Measurements from ENCODE around the gene ITGA2.

Gene ITGA2

DNA sequence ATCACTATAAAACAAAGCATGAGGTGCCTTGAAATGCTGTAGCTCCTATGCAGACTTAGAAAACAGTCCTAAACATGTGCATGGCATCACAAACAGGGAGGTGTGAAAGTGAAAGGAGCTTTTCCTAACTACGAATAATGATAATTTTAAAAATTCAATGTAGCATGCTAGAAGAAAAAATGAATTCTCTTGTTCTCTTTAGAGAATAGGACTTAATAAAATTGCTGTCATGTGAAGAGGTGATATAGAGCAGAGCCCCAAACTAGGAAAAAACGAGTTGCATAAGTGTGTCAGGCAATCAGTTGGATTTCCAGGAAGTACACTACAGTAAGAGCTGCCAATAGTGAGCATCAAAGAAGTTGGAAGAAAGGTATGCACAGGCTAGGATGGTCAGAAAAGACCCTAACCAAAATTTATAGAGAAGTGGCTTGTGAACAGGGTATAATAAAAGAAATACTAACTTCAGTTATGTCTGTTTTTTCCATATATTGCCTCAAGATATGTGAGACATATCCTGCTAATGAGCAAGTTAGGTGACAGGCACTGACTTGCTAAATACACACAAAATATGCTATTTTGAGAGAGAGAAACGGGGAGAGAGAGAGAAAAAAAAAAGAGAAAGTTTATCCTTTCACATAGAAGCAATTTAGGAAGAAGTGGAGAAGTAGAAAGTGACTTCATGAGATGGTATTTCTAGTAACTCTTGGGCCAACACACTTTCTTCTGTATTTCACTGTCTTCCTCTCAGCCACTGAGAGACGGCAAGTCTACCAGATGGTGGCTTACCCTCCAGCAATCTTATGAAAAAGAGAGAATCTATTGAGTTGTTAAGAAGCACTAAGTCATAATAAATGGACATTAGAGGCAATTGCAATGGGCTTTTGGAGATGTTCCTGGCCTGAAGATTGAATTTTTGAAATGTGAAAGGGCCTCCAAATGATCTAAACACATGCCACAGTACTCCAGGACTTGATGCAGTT lies 18.0 kb downstream of the ITGA2 start:
- no peak overlapping the region for H3K4me3 ChIP-seq (ENCODE audit: low read depth, low read length)

DNA sequence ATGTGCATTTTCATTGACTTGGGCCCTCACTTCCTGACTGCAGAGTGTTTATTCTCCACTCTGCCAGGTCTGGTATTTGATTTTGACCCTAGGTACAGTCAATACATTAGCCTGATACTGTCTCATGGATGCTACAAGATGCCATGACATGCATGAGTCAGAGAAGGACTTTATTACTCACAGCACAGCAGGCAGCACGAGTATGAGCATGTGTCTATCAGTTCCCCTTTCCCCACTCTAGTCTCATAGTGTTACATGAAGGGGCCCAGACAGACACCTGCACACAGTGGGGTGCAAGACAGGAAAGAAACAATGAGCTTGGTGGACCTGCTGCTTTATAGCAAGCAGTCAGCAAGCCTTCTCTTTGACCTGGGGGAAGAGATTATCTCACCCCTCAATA lies 19.6 kb downstream of the ITGA2 start:
- no peaks in the 10 kb centered on the region for H3K36me3 ChIP-seq (ENCODE audit: control insufficient read depth, insufficient read depth, low read length)
- H3K27me3 ChIP-seq (ENCODE audit: control insufficient read depth, insufficient read depth, low read length): no peaks in the 10 kb centered on the region
- no peak overlapping the region for H3K4me3 ChIP-seq (ENCODE audit: low read depth, low read length)
- H3K9ac ChIP-seq (ENCODE audit: low read depth, low read length): no peak overlapping the region
- no peaks in the 10 kb centered on the region for H3K4me1 ChIP-seq (ENCODE audit: control insufficient read depth, insufficient read depth, low read length)
- H3K9me3 ChIP-seq (ENCODE audit: control insufficient read depth, insufficient read depth, low read length): no peaks in the 10 kb centered on the region

More for the DNA sequence above, 18.0 kb downstream of the ITGA2 start:
- Histone ChIP-seq H3K4me1 (ENCODE audit: control insufficient read depth, insufficient read depth, low read length) (no peaks in the 10 kb centered on the region), H3K9ac (ENCODE audit: low read depth, low read length) (no peak overlapping the region), H3K27me3 (ENCODE audit: control insufficient read depth, insufficient read depth, low read length) (no peaks in the 10 kb centered on the region), H3K9me3 (ENCODE audit: control insufficient read depth, insufficient read depth, low read length) (no peaks in the 10 kb centered on the region), H3K36me3 (ENCODE audit: control insufficient read depth, insufficient read depth, low read length) (no peaks in the 10 kb centered on the region)

DNA sequence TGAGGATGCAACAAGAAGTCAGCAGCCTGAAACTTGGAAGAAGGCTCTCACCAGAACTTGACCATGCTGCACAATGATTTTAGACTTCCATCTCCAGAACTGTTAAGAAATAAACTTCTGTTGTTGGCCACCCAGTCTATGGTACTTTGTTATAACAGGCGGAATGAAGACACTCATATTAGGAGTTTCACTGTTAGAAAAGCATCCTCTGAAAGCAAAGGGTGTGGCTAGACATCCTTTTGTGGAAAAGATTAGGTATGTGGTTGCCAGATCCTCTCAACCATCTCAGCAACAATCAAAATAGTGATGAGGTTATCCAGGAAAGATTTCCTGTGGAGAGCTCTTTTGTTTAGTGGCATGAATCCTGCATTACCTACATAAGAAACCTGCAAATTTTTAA lies 20.7 kb downstream of the ITGA2 start:
- Histone ChIP-seq H3K4me1 (ENCODE audit: control insufficient read depth, insufficient read depth, low read length) (no peaks in the 10 kb centered on the region), H3K36me3 (ENCODE audit: control insufficient read depth, insufficient read depth, low read length) (no peaks in the 10 kb centered on the region), H3K27me3 (ENCODE audit: control insufficient read depth, insufficient read depth, low read length) (no peaks in the 10 kb centered on the region), H3K4me3 (ENCODE audit: low read depth, low read length) (no peak overlapping the region), H3K9ac (ENCODE audit: low read depth, low read length) (no peak overlapping the region), H3K9me3 (ENCODE audit: control insufficient read depth, insufficient read depth, low read length) (no peaks in the 10 kb centered on the region)

DNA sequence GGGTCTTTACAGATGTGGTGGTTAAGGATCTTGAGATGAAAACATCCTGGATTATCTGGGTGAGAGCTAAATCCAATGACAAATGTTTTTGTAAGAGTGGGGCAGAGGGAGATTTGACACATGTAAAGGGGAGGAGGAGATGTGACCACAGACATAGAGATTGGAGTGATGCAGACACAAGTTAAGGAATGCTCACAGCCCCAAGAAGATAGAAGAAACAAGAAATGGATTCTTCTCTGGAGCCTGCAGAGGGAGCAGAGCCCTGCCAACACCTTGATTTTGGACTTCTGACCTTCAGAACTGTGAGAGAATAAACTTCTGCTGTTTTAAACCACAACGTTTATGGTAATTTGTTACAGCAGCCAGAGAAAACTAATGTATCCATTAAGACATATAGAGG lies 21.7 kb downstream of the ITGA2 start:
- Histone ChIP-seq H3K36me3 (ENCODE audit: control insufficient read depth, insufficient read depth, low read length) (no peaks in the 10 kb centered on the region), H3K9me3 (ENCODE audit: control insufficient read depth, insufficient read depth, low read length) (no peaks in the 10 kb centered on the region), H3K4me3 (ENCODE audit: low read depth, low read length) (no peak overlapping the region), H3K9ac (ENCODE audit: low read depth, low read length) (no peak overlapping the region), H3K27me3 (ENCODE audit: control insufficient read depth, insufficient read depth, low read length) (no peaks in the 10 kb centered on the region), H3K4me1 (ENCODE audit: control insufficient read depth, insufficient read depth, low read length) (no peaks in the 10 kb centered on the region)

DNA sequence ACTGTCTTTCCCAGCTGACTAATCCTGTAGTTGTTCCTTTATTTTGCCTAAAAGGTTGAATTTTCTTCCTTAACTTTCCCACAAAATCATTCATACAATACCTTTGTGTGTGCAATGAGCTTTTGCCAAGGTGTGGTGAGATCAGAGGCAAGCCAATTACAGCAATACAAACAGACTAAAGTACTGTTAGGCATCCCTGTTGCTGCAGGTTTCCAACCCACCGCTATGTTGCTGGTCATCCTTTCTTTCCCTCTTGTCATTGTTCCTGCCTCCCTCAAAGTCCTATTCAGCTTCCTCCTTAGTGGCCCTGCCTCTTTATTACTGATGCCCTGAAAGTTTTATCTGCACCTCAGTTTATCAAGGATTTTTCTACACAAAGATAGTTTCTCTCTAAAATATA lies 22.1 kb downstream of the ITGA2 start:
- H3K9ac ChIP-seq (ENCODE audit: low read depth, low read length): no peak overlapping the region
- no peaks in the 10 kb centered on the region for H3K36me3 ChIP-seq (ENCODE audit: control insufficient read depth, insufficient read depth, low read length)
- H3K4me1 ChIP-seq (ENCODE audit: control insufficient read depth, insufficient read depth, low read length): no peaks in the 10 kb centered on the region
- H3K4me3 ChIP-seq (ENCODE audit: low read depth, low read length): no peak overlapping the region
- H3K9me3 ChIP-seq (ENCODE audit: control insufficient read depth, insufficient read depth, low read length): no peaks in the 10 kb centered on the region
- no peaks in the 10 kb centered on the region for H3K27me3 ChIP-seq (ENCODE audit: control insufficient read depth, insufficient read depth, low read length)

DNA sequence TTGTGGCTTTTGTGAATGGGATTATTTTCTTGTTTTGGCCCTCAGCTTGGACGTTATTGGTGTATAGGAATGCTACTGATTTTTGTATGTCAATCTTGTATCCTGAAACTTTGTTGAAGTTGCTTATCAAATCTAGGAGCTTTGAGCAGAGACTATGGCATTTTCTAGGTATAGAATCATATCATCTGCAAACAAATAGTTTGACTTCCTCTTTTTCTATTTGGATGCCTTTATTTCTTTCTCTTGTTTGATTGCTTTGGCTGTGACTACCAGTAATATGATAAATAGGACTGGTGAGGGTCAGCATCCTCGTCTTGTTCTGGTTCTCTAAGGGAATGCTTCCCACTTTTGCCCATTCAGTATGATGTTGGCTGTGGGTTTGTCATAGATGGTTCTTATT lies 24.7 kb downstream of the ITGA2 start:
- H3K9me3 ChIP-seq (ENCODE audit: control insufficient read depth, insufficient read depth, low read length): no peaks in the 10 kb centered on the region
- no peaks in the 10 kb centered on the region for H3K36me3 ChIP-seq (ENCODE audit: control insufficient read depth, insufficient read depth, low read length)
- H3K9ac ChIP-seq (ENCODE audit: low read depth, low read length): no peak overlapping the region
- no peaks in the 10 kb centered on the region for H3K27me3 ChIP-seq (ENCODE audit: control insufficient read depth, insufficient read depth, low read length)
- no peaks in the 10 kb centered on the region for H3K4me1 ChIP-seq (ENCODE audit: control insufficient read depth, insufficient read depth, low read length)
- no peak overlapping the region for H3K4me3 ChIP-seq (ENCODE audit: low read depth, low read length)

DNA sequence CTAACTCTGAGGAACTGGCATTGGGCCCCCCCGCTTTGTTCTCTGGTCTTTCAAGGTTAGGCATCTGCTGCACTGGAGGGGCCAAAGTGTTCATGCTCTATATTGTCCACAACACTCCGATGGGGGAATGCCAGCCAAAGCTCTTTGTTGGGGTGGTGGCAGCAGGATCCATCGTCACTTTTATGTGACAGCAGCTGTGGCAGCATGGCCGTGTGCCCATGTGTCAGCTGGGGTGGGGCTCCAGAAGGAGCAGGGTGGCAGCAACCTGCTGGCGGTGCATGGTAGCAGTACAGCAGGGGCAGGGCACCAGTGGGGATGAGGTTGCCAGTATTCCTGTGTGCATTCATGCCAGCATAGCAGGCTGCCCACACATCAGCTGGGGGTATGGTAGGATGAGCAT lies 28.2 kb downstream of the ITGA2 start:
- no peaks in the 10 kb centered on the region for H3K27me3 ChIP-seq (ENCODE audit: control insufficient read depth, insufficient read depth, low read length)
- no peaks in the 10 kb centered on the region for H3K4me1 ChIP-seq (ENCODE audit: control insufficient read depth, insufficient read depth, low read length)

DNA sequence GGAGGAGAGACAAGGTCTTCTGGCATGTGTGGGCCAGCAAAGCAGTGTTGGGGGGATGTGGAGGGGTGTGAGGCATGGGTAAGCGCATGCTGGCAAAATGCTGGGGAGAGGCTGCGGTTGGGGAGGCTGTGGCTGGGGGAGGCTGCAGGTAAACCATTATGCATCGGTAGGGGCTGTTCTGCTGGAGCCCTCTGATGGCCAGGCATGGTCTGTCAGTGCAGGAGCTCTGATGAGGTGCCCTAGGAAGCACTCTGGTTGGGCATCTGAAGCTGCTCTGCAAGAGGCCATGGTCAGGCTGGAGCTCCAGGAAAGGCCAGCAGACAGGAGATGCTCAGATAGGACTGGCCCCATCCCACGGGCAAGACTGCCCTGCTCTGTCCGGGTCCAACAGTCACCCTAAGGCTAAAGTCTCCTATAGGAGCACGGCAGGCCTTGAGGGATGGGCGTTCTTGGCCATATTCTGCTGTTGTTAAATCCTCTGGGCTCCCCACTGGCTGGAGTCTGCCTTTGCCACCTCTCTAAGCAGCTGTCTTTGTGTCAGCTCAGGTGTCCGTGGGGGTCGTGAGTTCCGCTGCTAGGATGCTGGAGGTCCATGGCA lies 28.7 kb downstream of the ITGA2 start:
- H3K9ac ChIP-seq (ENCODE audit: low read depth, low read length): no peak overlapping the region
- no peaks in the 10 kb centered on the region for H3K4me1 ChIP-seq (ENCODE audit: control insufficient read depth, insufficient read depth, low read length)
- H3K9me3 ChIP-seq (ENCODE audit: control insufficient read depth, insufficient read depth, low read length): no peaks in the 10 kb centered on the region
- H3K4me3 ChIP-seq (ENCODE audit: low read depth, low read length): no peak overlapping the region
- H3K27me3 ChIP-seq (ENCODE audit: control insufficient read depth, insufficient read depth, low read length): no peaks in the 10 kb centered on the region
- no peaks in the 10 kb centered on the region for H3K36me3 ChIP-seq (ENCODE audit: control insufficient read depth, insufficient read depth, low read length)

More for the DNA sequence above, 28.2 kb downstream of the ITGA2 start:
- Histone ChIP-seq H3K36me3 (ENCODE audit: control insufficient read depth, insufficient read depth, low read length) (no peaks in the 10 kb centered on the region), H3K9me3 (ENCODE audit: control insufficient read depth, insufficient read depth, low read length) (no peaks in the 10 kb centered on the region), H3K9ac (ENCODE audit: low read depth, low read length) (no peak overlapping the region), H3K4me3 (ENCODE audit: low read depth, low read length) (no peak overlapping the region)

DNA sequence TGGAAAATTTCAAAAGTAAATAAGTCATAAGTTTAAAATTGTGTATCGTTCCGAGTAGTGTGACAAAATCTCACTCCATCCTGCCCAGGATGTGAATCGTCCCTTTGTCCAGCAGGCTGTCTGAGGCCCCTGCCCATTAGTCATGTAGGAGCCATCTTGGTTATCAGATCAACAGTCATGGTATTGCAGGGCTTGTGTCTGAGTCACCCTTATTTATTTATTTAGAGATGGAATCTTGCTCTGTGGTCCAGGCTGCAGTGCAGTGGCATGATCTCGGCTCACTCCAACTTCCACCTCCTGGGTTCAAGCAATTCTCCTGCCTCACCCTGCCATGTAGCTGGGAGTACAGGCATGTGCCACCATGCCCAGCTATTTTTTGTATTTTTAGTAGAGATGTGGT lies 30.2 kb downstream of the ITGA2 start:
- no peaks in the 10 kb centered on the region for H3K36me3 ChIP-seq (ENCODE audit: control insufficient read depth, insufficient read depth, low read length)
- no peak overlapping the region for H3K9ac ChIP-seq (ENCODE audit: low read depth, low read length)
- no peak overlapping the region for H3K4me3 ChIP-seq (ENCODE audit: low read depth, low read length)
- no peaks in the 10 kb centered on the region for H3K27me3 ChIP-seq (ENCODE audit: control insufficient read depth, insufficient read depth, low read length)
- H3K9me3 ChIP-seq (ENCODE audit: control insufficient read depth, insufficient read depth, low read length): no peaks in the 10 kb centered on the region
- no peaks in the 10 kb centered on the region for H3K4me1 ChIP-seq (ENCODE audit: control insufficient read depth, insufficient read depth, low read length)

DNA sequence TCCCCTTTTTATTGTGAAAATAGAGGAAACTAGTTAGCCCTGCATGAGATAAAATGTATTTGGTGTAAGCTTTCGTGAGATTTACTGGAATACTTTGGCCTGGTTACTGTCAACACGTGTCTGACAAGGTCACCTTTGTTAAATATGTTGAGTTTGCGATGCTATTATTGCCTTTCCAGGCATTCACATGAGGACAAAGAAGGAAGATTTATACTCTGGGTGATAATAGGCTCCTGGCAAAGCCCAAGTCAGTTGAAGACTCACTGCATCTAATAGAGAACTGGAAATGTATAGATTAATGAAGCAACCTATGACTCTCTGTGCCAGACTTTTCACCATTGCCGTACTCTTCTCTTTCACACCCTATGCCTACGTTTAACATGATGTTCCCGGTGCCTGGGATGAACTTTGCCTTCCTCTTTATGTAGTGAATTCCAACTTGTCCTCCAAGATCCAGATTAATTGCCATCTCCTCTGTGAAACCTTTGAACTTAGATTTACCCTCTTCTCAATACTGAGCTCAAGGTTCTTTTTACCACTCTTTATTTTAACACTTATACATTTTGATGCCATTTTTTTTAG lies 33.9 kb downstream of the ITGA2 start:
- Histone ChIP-seq H3K9ac (ENCODE audit: low read depth, low read length) (no peak overlapping the region), H3K36me3 (ENCODE audit: control insufficient read depth, insufficient read depth, low read length) (no peaks in the 10 kb centered on the region), H3K9me3 (ENCODE audit: control insufficient read depth, insufficient read depth, low read length) (no peaks in the 10 kb centered on the region), H3K4me1 (ENCODE audit: control insufficient read depth, insufficient read depth, low read length) (no peaks in the 10 kb centered on the region), H3K27me3 (ENCODE audit: control insufficient read depth, insufficient read depth, low read length) (no peaks in the 10 kb centered on the region), H3K4me3 (ENCODE audit: low read depth, low read length) (no peak overlapping the region)

DNA sequence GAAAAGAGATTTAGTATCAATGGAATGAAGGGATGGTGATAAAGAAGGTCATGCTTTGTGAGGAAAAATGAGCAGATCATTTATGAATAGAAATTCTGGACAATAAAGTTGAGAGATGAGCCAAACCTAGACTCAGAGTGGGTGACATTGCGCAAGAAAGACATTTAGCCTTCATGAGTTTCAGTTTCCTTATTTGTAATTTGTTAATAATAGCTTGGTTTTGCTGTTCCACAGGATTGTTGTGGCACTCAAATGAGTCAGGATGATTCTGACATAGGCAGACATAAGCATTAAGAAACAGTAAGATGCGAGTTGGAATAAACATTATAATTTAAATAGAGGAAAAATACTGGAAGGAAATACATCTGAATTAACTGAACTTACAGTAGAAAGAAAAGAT lies 34.8 kb downstream of the ITGA2 start:
- H3K4me3 ChIP-seq (ENCODE audit: low read depth, low read length): no peak overlapping the region
- no peak overlapping the region for H3K9ac ChIP-seq (ENCODE audit: low read depth, low read length)
- H3K27me3 ChIP-seq (ENCODE audit: control insufficient read depth, insufficient read depth, low read length): no peaks in the 10 kb centered on the region
- H3K4me1 ChIP-seq (ENCODE audit: control insufficient read depth, insufficient read depth, low read length): no peaks in the 10 kb centered on the region
- no peaks in the 10 kb centered on the region for H3K9me3 ChIP-seq (ENCODE audit: control insufficient read depth, insufficient read depth, low read length)
- H3K36me3 ChIP-seq (ENCODE audit: control insufficient read depth, insufficient read depth, low read length): no peaks in the 10 kb centered on the region

DNA sequence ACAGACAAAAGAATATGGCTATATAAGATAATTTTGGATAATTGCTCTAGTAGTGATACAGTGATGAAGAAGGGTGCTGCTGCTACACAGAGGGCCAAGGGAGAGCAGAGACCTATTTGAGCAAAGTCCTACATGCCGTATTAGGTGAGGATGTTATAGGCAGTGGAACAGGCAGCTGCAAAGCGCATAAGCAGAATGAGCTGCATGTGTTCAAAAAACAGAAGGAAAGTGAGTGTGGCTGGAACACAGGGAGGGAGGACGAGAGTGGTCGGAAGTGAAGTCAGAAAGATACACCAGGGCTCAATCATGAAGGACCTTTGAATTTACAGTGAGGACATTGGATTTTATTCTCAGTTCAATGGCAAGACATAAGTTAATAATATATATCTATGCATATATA lies 35.4 kb downstream of the ITGA2 start:
- no peak overlapping the region for H3K9ac ChIP-seq (ENCODE audit: low read depth, low read length)
- no peaks in the 10 kb centered on the region for H3K4me1 ChIP-seq (ENCODE audit: control insufficient read depth, insufficient read depth, low read length)
- no peaks in the 10 kb centered on the region for H3K27me3 ChIP-seq (ENCODE audit: control insufficient read depth, insufficient read depth, low read length)
- H3K36me3 ChIP-seq (ENCODE audit: control insufficient read depth, insufficient read depth, low read length): no peaks in the 10 kb centered on the region
- no peak overlapping the region for H3K4me3 ChIP-seq (ENCODE audit: low read depth, low read length)
- H3K9me3 ChIP-seq (ENCODE audit: control insufficient read depth, insufficient read depth, low read length): no peaks in the 10 kb centered on the region

All from iPS-15b (cell line).